ENCODE measurements around the gene GFRA4. TPM values are rescaled to one million over a fixed set of nuclear protein-coding genes. Genes with fewer than 3 reads are reported as not detected.

GFRA4 gene
- total RNA-seq, 2 experiments from 2014 or later = not detected

DNA sequence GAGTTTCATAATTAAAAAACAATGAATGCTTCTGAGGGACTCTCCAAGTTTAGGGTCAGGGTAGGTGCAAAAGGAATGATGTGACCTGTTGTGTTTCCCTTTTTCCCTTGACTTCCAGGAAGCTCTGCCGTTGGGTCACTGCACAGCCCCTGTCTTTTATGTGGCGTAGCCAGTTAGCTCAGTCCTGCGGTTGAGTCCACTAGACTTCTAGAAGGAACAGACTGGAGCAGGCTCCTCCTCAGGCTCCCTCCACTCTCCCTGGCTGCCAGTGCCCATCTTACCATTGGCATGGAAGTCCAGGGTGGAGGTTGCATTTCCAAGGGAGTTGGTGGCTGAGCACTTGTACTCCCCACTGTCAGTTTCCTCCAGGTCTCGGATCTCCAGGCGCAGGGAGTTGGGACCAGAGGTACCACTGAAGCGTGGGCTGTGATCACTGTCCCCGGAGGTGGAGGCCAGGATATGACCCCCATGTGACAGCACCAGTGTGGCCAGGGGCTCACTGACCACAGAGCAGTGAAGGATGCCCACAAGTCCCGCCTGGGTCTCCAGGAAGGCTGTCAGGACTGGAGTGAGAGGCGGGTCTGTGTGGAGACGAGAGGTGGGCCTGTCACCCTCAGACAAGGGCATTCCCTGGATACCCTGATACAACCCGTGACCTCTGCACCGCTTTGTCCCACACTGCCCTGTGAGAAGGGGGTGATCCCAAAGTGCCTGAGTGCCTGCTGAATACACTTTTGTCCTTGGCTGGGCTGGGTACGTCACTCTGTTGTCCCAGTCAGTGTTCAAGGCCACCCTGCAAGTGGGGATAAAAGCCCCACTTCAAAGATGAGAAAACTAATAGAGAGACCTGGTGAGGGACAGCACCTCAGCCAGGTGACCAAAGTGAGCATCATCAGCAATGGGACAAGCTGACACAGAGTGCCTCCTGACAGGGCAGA, 38.1 kb upstream of the GFRA4 start:
- H3K36me3 Mint-ChIP-seq (ENCODE audit: low read depth) = no peaks in the 10 kb centered on the region
- no peak for DNase-seq
- H3K9me3 Mint-ChIP-seq = peaks cover under 1% of the 10 kb centered on the region
- POLR2A ChIA-PET = no interaction called here
- H3K4me3 Mint-ChIP-seq = no peak overlapping the region
- H3K4me1 Mint-ChIP-seq = no peaks in the 10 kb centered on the region
- no peaks in the 10 kb centered on the region for H3K27me3 Mint-ChIP-seq
- no peak overlapping the region for H3K27ac Mint-ChIP-seq
- CTCF ChIA-PET = interaction anchor here (0.6 to 2.8 kb wide), 3 partner anchors 9 to 718 kb away, joined by 3 to 10 read pairs (median 3); no protein-coding TSS in a partner anchor

DNA sequence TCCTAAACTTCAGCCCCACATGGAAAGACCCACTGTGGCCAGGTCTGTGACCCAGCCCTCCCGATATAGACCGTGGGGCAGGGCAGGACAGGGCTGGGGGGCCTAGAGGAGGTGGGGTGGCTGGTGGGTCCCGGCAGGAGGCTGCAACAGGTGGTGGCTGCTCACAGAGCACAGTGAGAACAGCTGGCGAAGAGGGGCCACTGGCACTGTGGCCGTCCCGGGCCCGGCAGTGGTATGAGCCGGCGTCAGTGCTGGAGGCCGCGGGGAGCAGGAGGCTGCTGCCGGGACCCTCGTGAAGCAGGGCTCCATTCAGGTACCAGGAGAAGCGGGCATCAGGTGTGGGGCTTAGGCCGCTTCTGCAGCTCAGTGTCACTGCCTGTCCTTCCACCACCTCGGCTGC, 35.8 kb upstream of the GFRA4 start:
- POLR2A ChIA-PET = no interaction called here
- Mint-ChIP-seq H3K27me3 (no peaks in the 10 kb centered on the region), H3K9me3 (peaks cover 2% of the 10 kb centered on the region), H3K27ac (no peak overlapping the region), H3K36me3 (ENCODE audit: low read depth) (no peaks in the 10 kb centered on the region), H3K4me3 (no peak overlapping the region), H3K4me1 (no peaks in the 10 kb centered on the region)
- no peak for DNase-seq
- CTCF ChIA-PET = interaction anchor here (0.6 to 2.8 kb wide), 4 partner anchors 11 to 396 kb away, joined by 3 to 10 read pairs (median 3); no protein-coding TSS in a partner anchor

DNA sequence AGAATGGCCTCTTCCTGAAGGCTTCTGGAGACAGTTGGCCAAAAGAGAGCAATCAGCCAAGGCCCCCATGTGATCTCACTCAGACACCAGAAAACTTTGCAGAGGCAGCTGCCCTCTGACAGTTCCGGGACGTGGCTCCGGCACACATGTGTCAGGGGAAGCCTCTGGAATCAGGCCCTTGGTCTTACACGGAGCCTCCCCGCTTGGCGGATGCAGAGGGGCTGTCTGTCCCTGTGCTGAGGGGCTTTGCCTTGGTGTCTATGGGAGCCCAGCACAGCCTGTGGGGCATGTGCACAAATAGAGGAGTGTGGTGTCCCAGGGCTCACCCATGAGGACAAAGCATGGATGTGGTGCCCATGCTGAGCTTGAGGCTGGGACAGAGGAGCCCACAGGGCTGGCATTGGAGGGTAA, 35.4 kb upstream of the GFRA4 start:
- no peaks in the 10 kb centered on the region for H3K36me3 Mint-ChIP-seq (ENCODE audit: low read depth)
- ChIA-PET CTCF (interaction anchor here (1.1 to 2.8 kb wide), 3 partner anchors 9 to 23 kb away, joined by 3 to 10 read pairs (median 3); no protein-coding TSS in a partner anchor), POLR2A (no interaction called here)
- no peak for DNase-seq
- H3K9me3 Mint-ChIP-seq = peaks cover 2% of the 10 kb centered on the region
- no peaks in the 10 kb centered on the region for H3K27me3 Mint-ChIP-seq
- no peak overlapping the region for H3K4me3 Mint-ChIP-seq
- H3K27ac Mint-ChIP-seq = no peak overlapping the region
- no peaks in the 10 kb centered on the region for H3K4me1 Mint-ChIP-seq

DNA sequence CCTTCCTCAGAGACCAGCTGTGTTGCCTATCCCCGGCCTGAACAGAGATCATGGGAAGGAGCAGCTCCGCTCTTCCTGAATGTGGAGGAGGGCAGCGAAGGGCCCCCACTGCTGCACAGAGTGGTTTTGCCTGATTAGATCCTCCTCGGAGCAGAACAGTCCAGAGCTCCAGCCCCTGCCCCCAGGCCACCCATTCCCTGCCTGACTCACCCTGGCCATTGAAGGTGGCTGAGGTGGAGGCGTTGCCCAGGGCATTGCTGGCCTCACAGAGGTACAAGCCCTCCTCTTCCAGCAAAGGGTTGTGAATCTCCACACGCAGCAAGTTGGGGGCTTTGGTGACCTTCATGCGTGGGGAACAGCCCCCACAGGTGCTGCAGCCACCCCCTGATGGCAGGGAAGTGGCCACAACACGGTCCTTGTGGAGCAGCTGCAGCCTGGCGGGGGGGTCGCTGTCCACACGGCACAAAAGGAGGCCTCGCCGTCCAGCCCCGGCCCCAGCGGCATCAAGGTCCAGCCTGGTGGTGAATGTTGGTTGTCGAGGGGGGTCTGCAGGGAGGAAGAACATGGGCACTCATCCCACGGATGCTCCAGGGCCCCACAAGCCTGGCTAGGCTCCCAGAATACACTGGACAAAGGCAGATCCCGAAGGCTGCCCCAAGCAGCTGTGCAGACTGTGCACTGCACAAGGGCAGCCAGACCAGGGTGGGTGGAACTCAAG, 34.5 kb upstream of the GFRA4 start:
- no peak for DNase-seq
- peaks cover 2% of the 10 kb centered on the region for H3K9me3 Mint-ChIP-seq
- H3K36me3 Mint-ChIP-seq (ENCODE audit: low read depth) = no peaks in the 10 kb centered on the region
- no peaks in the 10 kb centered on the region for H3K4me1 Mint-ChIP-seq
- H3K27ac Mint-ChIP-seq = no peak overlapping the region
- ChIA-PET POLR2A (no interaction called here), CTCF (interaction anchor here (1.3 to 1.7 kb wide), 2 partner anchors 8 to 13 kb away, joined by 3 to 12 read pairs; no protein-coding TSS in a partner anchor)
- H3K4me3 Mint-ChIP-seq = no peak overlapping the region
- no peaks in the 10 kb centered on the region for H3K27me3 Mint-ChIP-seq

DNA sequence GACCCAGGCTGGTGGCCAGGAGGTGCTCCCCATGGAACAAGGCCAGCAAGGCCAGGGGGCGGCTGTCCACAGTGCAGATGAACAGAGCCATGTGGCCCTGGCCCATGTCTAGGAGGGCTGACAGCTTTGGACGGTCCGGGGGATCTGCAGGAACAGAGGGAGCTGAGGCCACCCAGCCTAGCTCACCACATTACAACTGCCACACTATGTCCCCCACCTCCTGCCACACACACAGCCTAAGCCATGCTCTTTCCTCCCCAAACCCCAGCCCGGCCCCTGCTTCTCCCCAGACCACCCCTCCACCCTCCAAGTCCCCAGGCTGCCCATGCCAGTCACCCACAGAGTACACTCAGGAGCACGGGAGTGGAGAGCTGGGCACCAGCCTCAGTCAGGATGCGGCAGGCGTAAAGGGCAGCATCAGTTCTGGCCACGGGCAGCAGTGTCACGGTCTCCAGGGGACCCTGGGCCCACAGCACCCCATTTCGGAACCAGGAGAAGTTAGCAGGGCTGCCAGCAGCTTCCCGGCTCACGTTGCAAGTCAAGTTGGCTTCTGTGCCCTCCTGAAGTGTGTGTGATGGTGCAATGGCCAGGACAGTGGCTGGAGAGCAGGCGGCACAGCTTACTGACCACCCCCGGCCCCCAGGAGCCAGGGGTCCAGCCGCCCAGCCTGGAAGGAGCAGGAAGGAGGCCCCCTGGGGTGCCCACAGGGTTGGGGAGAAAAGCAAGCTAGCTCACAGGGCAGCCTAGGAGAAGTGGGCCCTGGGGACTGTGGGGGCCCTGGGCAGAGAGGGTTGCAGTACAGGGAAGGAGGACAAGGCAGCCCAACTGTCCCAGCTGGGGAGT, 33.8 kb upstream of the GFRA4 start:
- no peak for DNase-seq
- no peaks in the 10 kb centered on the region for H3K27me3 Mint-ChIP-seq
- no peak overlapping the region for H3K4me3 Mint-ChIP-seq
- no peaks in the 10 kb centered on the region for H3K36me3 Mint-ChIP-seq (ENCODE audit: low read depth)
- no peak overlapping the region for H3K27ac Mint-ChIP-seq
- ChIA-PET POLR2A (no interaction called here), CTCF (interaction anchor here (1.3 to 1.7 kb wide), 2 partner anchors 7 to 14 kb away, joined by 3 to 12 read pairs; no protein-coding TSS in a partner anchor)
- peaks cover 2% of the 10 kb centered on the region for H3K9me3 Mint-ChIP-seq
- no peaks in the 10 kb centered on the region for H3K4me1 Mint-ChIP-seq

DNA sequence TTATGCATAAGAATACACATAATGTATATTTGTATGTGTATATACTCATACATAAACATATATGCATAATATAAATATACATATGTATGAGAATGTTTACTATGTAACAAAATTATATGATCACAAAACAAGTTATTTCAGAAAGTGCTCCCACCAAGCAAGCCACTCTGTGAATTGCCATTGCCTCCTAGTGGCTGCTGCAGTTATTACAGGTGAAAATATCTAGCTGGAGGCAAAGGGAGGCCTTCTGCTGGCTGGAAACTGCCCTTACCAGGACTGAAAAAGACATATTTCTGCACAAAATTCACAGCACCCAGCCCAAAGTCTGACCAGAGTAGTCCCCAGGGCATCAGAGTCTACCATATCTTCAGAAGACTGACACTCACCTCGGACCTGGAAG, 33.0 kb upstream of the GFRA4 start:
- Mint-ChIP-seq H3K4me1 (no peaks in the 10 kb centered on the region), H3K27ac (no peak overlapping the region), H3K27me3 (no peaks in the 10 kb centered on the region), H3K4me3 (no peak overlapping the region), H3K9me3 (peaks cover 2% of the 10 kb centered on the region), H3K36me3 (ENCODE audit: low read depth) (no peaks in the 10 kb centered on the region)
- DNase-seq = peak; percentile 11
- POLR2A ChIA-PET = no interaction called here
- CTCF ChIA-PET = interaction anchor here (0.5 to 1.4 kb wide), 2 partner anchors 15 to 175 kb away, joined by 3 read pairs; no protein-coding TSS in a partner anchor

DNA sequence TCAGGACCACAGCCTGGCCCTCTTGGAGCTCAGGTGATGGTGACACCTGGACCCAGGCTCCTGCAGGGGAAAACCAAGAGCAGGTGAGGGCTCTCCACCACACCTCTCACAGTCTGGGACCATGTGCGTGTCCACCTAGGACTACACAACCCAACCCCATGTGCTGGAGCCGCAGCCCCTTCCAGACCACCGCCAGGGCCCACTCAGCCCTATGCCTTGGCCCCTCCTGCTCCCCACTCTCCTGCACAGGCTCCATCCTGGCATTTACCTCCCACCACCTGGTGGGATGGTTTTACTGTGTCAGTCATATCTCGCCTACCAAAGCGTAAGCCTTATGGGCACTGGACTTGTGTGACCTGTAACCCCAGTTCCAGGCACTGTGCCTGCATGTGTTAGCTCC, 31.7 kb upstream of the GFRA4 start:
- H3K36me3 Mint-ChIP-seq (ENCODE audit: low read depth) = no peaks in the 10 kb centered on the region
- POLR2A ChIA-PET = no interaction called here

DNA sequence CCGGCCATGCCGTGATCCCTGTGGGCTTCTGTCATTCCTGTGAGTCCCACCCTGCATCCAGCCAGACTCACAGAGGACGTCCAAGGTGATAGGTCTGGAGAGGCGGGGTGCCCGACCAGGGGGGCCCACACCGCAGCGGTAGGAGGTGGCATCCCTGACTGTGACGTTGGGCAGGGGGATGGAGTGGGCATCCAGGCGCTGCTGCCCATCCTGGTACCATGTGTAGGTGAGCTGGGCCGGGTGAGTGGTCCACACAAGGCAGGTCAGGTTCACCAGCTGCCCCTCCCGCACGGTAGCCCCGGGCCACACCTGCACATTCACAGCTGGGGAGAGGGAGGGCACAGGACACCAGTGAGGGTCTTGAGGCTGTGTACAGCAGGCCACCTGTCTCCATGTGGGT, 30.2 kb upstream of the GFRA4 start:
- CTCF ChIA-PET = no interaction called here
- Mint-ChIP-seq H3K4me1 (no peaks in the 10 kb centered on the region), H3K9me3 (peaks cover 2% of the 10 kb centered on the region), H3K36me3 (ENCODE audit: low read depth) (no peaks in the 10 kb centered on the region), H3K4me3 (no peak overlapping the region), H3K27me3 (no peaks in the 10 kb centered on the region), H3K27ac (no peak overlapping the region)
- no peak for DNase-seq
- POLR2A ChIA-PET = no interaction called here

More for the DNA sequence above, 31.7 kb upstream of the GFRA4 start:
- CTCF ChIA-PET = interaction anchor here (1.4 kb wide), 2 partner anchors 14 to 73 kb away, joined by 3 to 4 read pairs; partner anchors contain the start of gene ADISSP
- Mint-ChIP-seq H3K4me3 (no peak overlapping the region), H3K4me1 (no peaks in the 10 kb centered on the region), H3K27me3 (no peaks in the 10 kb centered on the region), H3K9me3 (peaks cover 2% of the 10 kb centered on the region), H3K27ac (no peak overlapping the region)
- DNase-seq = no peak

DNA sequence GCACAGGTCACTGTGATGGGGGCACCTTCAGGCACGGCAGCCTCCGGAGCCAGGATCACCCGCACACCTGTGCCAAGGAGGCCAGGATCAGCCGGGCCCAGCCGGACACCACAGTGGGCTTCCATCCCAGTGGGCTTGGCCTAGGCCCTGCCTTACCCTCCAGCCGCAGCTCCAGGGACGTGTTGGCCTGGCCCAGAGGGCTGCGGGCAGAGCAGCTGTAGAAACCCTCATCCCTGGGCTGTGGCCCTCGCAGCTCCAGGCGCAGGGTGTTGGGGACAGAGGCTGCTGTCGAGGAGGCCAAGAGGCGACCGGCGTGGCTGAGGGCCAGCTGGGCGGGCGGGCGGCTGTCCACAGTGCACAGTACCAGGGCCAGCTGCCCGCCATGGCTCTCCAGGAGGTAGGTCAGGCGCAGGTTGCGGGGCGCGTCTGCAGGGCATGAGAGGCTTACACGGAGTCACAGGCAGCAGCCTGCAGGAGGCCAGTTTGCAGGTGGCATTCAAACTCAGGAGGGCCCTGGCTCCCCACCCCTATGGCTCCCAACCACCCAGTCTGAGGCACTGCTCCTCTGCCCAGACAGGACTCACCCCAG, 29.6 kb upstream of the GFRA4 start:
- ChIA-PET POLR2A (no interaction called here), CTCF (interaction anchor here (0.5 to 1.9 kb wide), 4 partner anchors 14 to 208 kb away, joined by 3 to 6 read pairs (median 4); no protein-coding TSS in a partner anchor)
- Mint-ChIP-seq H3K4me3 (no peak overlapping the region), H3K9me3 (peaks cover 2% of the 10 kb centered on the region), H3K4me1 (no peaks in the 10 kb centered on the region), H3K36me3 (ENCODE audit: low read depth) (no peaks in the 10 kb centered on the region), H3K27ac (no peak overlapping the region), H3K27me3 (no peaks in the 10 kb centered on the region)
- DNase-seq = no peak

DNA sequence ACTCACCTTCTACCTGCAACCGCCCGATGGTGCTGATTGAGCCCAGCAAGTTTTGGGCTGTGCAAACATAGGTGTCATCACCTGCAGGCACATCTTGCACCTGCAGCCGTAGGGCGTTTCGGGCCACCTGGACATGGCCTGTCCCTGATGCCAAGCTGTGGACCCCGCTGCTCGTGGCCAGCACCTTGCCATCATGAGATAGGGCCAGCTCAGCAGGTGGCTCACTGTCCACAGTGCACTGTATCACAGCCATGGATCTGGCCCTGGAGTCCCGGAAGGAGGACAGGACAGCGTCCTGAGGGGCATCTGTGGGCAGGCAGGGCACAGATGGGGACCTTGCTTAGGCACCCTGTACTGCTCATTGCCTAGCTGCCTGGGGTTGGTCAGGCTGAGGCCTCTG, 28.7 kb upstream of the GFRA4 start:
- Mint-ChIP-seq H3K27me3 (no peaks in the 10 kb centered on the region), H3K27ac (no peak overlapping the region), H3K4me1 (no peaks in the 10 kb centered on the region), H3K36me3 (ENCODE audit: low read depth) (no peaks in the 10 kb centered on the region), H3K9me3 (peaks cover 2% of the 10 kb centered on the region), H3K4me3 (no peak overlapping the region)
- ChIA-PET CTCF (interaction anchor here (0.9 to 1.9 kb wide), 4 partner anchors 14 to 207 kb away, joined by 3 to 6 read pairs (median 4); no protein-coding TSS in a partner anchor), POLR2A (no interaction called here)
- no peak for DNase-seq

DNA sequence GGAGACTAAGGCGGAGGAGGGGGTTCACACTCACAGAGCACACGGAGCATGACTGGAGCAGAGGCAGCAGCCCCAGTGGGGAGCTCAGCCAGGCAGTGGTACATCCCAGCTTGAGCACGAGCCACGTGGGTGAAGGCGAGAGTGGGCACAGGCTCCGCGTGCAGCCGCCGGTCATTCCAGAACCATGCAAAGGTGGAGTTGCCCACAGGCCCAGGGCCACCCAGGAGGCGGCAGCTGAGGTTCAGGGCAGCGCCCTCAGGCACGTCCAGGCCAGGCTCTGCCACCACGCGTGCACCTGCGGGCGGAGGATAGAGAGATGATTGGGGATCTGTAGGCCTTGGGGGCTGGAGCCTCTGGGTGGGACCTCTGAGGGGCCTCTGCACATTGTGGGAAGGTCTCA, 28.1 kb upstream of the GFRA4 start:
- CTCF ChIA-PET = interaction anchor here (1.4 to 1.9 kb wide), 3 partner anchors 13 to 20 kb away, joined by 3 to 6 read pairs (median 6); no protein-coding TSS in a partner anchor
- Mint-ChIP-seq H3K36me3 (ENCODE audit: low read depth) (no peaks in the 10 kb centered on the region), H3K27ac (no peak overlapping the region), H3K4me3 (no peak overlapping the region), H3K4me1 (no peaks in the 10 kb centered on the region), H3K9me3 (peaks cover 1% of the 10 kb centered on the region), H3K27me3 (peaks cover 3% of the 10 kb centered on the region)
- POLR2A ChIA-PET = no interaction called here
- DNase-seq = no peak

DNA sequence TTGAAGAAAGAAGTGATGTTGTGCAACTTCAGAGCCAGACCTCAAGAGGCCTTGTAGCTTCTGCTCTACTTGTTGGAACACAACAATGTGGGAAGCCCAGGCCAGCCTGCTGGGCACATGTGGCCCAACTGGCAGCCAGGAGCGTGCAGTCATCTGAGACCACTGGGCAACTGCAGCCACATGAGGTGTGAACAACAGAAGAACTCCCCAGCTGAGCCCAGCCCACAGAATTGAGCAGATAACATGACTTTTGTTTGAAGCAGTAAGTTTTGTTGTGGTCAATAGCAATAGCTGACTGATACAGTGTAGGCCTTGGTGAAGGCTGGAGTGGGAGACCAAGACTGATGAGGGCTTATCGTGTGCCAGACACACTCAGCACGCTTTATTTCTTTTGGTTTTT, 27.2 kb upstream of the GFRA4 start:
- ChIA-PET POLR2A (no interaction called here), CTCF (no interaction called here)
- Mint-ChIP-seq H3K4me1 (no peaks in the 10 kb centered on the region), H3K4me3 (no peak overlapping the region), H3K9me3 (no peaks in the 10 kb centered on the region), H3K36me3 (ENCODE audit: low read depth) (no peaks in the 10 kb centered on the region), H3K27me3 (peaks cover 10% of the 10 kb centered on the region), H3K27ac (no peak overlapping the region)
- no peak for DNase-seq

Data from activated CD4-positive, alpha-beta T cell treated with anti-CD3 and anti-CD28 coated beads, Interleukin-2, amount 10 ng/mL, durations not matched to agents 7 days and 5 days (primary cell).